ENCODE measurements around the gene NT5DC2.

- TF ChIP-seq EZH2phosphoT487 (IDR thresholded peaks at IDR 0.05; ENCODE audit: borderline replicate concordance) (no peak), CTCF (conservative IDR thresholded peaks at IDR 0.05; ENCODE audit: low read length) (no peak)
Measured at GRCh38 chr3:52511509-52511908, 22.1 kb downstream of the NT5DC2 start.

All from Loucy (cell line).